ENCODE data around the gene TENT4B.

- TF ChIP-seq EZH2phosphoT487 (IDR thresholded peaks at IDR 0.05; ENCODE audit: borderline replicate concordance, low read depth, low read length) (no peak), CTCF (conservative IDR thresholded peaks at IDR 0.05; ENCODE audit: low read length) (no peak)
Measured at GRCh38 chr16:50103764-50104163, 49.3 kb upstream of the TENT4B start.
